ENCODE data around the gene HOXD1. TPM values are rescaled to one million over a fixed set of nuclear protein-coding genes. Genes with fewer than 3 reads are reported as not detected.

Gene HOXD1
- total and polyA plus RNA-seq, 2 donors (not counting 3 experiments of a cell fraction or from before 2014, with no cell fraction given), result 6.6 to 10.4 TPM

DNA sequence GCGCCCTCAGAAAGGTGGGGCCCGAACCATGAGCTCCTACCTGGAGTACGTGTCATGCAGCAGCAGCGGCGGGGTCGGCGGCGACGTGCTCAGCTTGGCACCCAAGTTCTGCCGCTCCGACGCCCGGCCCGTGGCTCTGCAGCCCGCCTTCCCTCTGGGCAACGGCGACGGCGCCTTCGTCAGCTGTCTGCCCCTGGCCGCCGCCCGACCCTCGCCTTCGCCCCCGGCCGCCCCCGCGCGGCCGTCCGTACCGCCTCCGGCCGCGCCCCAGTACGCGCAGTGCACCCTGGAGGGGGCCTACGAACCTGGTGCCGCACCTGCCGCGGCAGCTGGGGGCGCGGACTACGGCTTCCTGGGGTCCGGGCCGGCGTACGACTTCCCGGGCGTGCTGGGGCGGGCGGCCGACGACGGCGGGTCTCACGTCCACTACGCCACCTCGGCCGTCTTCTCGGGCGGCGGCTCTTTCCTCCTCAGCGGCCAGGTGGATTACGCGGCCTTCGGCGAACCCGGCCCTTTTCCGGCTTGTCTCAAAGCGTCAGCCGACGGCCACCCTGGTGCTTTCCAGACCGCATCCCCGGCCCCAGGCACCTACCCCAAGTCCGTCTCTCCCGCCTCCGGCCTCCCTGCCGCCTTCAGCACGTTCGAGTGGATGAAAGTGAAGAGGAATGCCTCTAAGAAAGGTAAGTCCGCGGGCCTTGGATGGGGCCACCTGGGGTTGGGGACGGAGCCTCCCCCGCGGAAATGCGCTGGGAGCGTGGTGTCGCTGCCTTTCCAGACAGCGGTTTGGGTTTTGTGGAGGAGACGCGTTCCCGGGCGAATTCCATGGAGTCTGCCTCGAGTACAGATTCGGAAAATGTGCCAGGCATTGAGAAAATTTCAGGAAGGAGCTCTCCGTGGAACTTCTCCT is 559 bp downstream of the HOXD1 start:
- H3K9me3 ChIP-seq (replicated peaks; ENCODE audit: control insufficient read depth, insufficient read depth, low read length), result no peaks in the 10 kb centered on the region
- no peaks in the 10 kb centered on the region for H3K36me3 ChIP-seq (ENCODE audit: control insufficient read depth in 2 of 2, extremely low read depth in 1 of 2, insufficient read depth in 2 of 2, low read length in 2 of 2)
- peak overlapping the region; percentile 42 for H3K9ac ChIP-seq (replicated peaks; ENCODE audit: extremely low read depth, insufficient read depth, low read length)
- H2AFZ ChIP-seq (ENCODE audit: low read depth, low read length), result peak overlapping the region; percentile 95
- H3K9me1 ChIP-seq (replicated peaks; ENCODE audit: control insufficient read depth, extremely low read depth, insufficient read depth, low read length), result no peaks in the 10 kb centered on the region
- TF ChIP-seq EZH2 (IDR thresholded peaks at IDR 0.05; ENCODE audit: borderline replicate concordance, low read depth, low read length, severe bottlenecking) (no peak), POLR2A (IDR thresholded peaks at IDR 0.05; ENCODE audit: low read depth, low read length) (no peak), MYC (IDR thresholded peaks at IDR 0.05; ENCODE audit: low read depth, low read length) (no peak), GATA2 (IDR thresholded peaks at IDR 0.05; ENCODE audit: insufficient read depth, insufficient read length, low read depth, low read length) (no peak), JUN (IDR thresholded peaks at IDR 0.05; ENCODE audit: borderline replicate concordance, insufficient read depth, insufficient read length, low read depth) (no peak), FOS (IDR thresholded peaks at IDR 0.05; ENCODE audit: borderline replicate concordance, insufficient read depth, low read length) (no peak), POLR2AphosphoS5 (IDR thresholded peaks at IDR 0.05; ENCODE audit: insufficient read depth, low read depth, low read length) (no peak)
- TF ChIP-seq, protein P1, sequence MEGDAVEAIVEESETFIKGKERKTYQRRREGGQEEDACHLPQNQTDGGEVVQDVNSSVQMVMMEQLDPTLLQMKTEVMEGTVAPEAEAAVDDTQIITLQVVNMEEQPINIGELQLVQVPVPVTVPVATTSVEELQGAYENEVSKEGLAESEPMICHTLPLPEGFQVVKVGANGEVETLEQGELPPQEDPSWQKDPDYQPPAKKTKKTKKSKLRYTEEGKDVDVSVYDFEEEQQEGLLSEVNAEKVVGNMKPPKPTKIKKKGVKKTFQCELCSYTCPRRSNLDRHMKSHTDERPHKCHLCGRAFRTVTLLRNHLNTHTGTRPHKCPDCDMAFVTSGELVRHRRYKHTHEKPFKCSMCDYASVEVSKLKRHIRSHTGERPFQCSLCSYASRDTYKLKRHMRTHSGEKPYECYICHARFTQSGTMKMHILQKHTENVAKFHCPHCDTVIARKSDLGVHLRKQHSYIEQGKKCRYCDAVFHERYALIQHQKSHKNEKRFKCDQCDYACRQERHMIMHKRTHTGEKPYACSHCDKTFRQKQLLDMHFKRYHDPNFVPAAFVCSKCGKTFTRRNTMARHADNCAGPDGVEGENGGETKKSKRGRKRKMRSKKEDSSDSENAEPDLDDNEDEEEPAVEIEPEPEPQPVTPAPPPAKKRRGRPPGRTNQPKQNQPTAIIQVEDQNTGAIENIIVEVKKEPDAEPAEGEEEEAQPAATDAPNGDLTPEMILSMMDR (IDR thresholded peaks at IDR 0.05; ENCODE audit: extremely low read depth in 1 of 2, insufficient read depth in 1 of 2, low read depth in 1 of 2, low read length in 2 of 2), result no peak
- TF ChIP-seq, protein P2, sequence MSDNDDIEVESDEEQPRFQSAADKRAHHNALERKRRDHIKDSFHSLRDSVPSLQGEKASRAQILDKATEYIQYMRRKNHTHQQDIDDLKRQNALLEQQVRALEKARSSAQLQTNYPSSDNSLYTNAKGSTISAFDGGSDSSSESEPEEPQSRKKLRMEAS (IDR thresholded peaks at IDR 0.05; ENCODE audit: insufficient read depth, insufficient read length), result no peak
- peak overlapping the region; percentile 98 for H3K4me2 ChIP-seq (ENCODE audit: insufficient read depth, low read length)
- CTCF ChIA-PET, result interaction anchor here (0.9 to 6.6 kb wide), 11 partner anchors 10 to 465 kb away, joined by 3 to 59 read pairs (median 3); no protein-coding TSS in a partner anchor
- dilution Hi-C loops (cut with MboI; ENCODE audit: extremely low pct_ligation_motif_present, low sequenced_read_pairs), result no loop called here
- no TSS peak for BruUV-seq (replicated peaks)
- H3K27me3 ChIP-seq (ENCODE audit: control insufficient read depth in 2 of 2, insufficient read depth in 2 of 2, low read length in 2 of 2), result no peaks in the 10 kb centered on the region
- intact Hi-C loops (cut with micrococcal nuclease), result loop anchor here (1.0 to 5.0 kb wide), 8 partner anchors 11 to 463 kb away; no protein-coding TSS in a partner anchor
- peaks cover 33% of the 10 kb centered on the region for H3K4me1 ChIP-seq (ENCODE audit: control insufficient read depth, extremely low read depth, insufficient read depth, low read length)
- no peaks in the 10 kb centered on the region for H4K20me1 ChIP-seq (replicated peaks; ENCODE audit: control insufficient read depth, extremely low read depth, insufficient read depth, low read length)
- FAIRE-seq, result peak; percentile 21
- POLR2A ChIA-PET, result interaction anchor here (0.7 to 1.1 kb wide), 3 partner anchors 10 to 50 kb away, joined by 5 to 15 read pairs (median 6); no protein-coding TSS in a partner anchor
- peaks cover 4% of the 10 kb centered on the region for H3K79me2 ChIP-seq (ENCODE audit: control insufficient read depth, insufficient read depth, low read length)
- peak overlapping the region; percentile 47 for H3K27ac ChIP-seq (ENCODE audit: insufficient read depth, low read depth, low read length)
- DNase-seq (ENCODE audit: low read depth, low spot score), result peak; percentile 41
- H3K4me3 ChIP-seq (replicated peaks in 1 of 3; ENCODE audit: insufficient read depth in 1 of 3, low read depth in 1 of 3, low read length in 3 of 3), result peak overlapping the region; percentile 54 to 96 (median 86)

Data from endothelial cell of umbilical vein (primary cell).